H1 (cell line): ENCODE measurements around the gene SNW1.

Source experiments
- EZH2 ChIP-seq: fragments of 200-600 bp; sonication (generic); IDR thresholded peaks from 2 replicates; pipeline ENCODE4 v1.7.1; 2012; ENCODE audit warnings: low read depth, mild to moderate bottlenecking, moderate library complexity, low read length, inconsistent platforms; ENCODE audit not compliant: severe bottlenecking
- JUN ChIP-seq: IDR thresholded peaks from 2 replicates; pipeline ENCODE4 v1.6.1; 2011; ENCODE audit warnings: low read depth, mild to moderate bottlenecking, improper control_type of control experiment, low read length
- SP2 ChIP-seq: IDR thresholded peaks from 2 replicates; pipeline ENCODE4 v1.6.1; 2012; ENCODE audit warnings: mild to moderate bottlenecking, low read length, inconsistent platforms

DNA sequence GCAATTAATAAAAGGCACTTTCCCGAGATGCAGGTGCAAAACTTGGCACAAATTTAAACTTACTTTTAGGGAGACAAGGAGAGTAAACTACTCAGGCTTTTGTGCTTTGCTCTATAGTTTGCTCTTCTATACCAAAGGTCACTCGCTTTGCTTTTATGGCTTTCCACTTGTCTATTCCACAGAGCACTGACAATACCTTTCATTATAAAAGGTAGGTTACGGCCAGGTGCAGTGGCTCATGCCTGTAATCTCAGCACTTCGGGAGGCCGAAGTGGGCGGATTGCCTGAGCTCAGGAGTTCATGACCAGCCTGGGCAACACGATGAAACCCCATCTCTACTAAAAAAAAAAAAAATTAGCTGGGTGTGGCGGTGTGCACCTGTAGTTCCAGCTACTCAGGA lies 86.0 kb downstream of the SNW1 start:
- TF ChIP-seq JUN (no peak), SP2 (no peak), EZH2 (no peak)
